ENCODE data around the gene PRXL2A.

- TF ChIP-seq POLR2A (IDR thresholded peaks at IDR 0.05) (no peak), CTCF (IDR thresholded peaks at IDR 0.05) (no peak)
Measured at GRCh38 chr10:80421707-80422536, 13.6 kb downstream of the PRXL2A start.

Measured in esophagus squamous epithelium (tissue), 4 donors.